Hepatocyte (in vitro differentiated cells): ENCODE data around the gene CYP27C1.

Source experiments
- CTCF ChIP-seq: fragments of 200-600 bp; sonication (generic); IDR thresholded peaks from 2 replicates; pipeline ENCODE4 v1.5.1; 2016; ENCODE audit warnings: antibody characterized with exemption, mild to moderate bottlenecking; ENCODE audit not compliant: poor library complexity
- EZH2phosphoT487 ChIP-seq: fragments of 200-600 bp; sonication (generic); IDR thresholded peaks from one replicate; pipeline ENCODE4 v1.6.1; 2018; ENCODE audit warnings: antibody characterized with exemption, mild to moderate bottlenecking, low read depth, moderate library complexity; ENCODE audit not compliant: unreplicated experiment, severe bottlenecking

GRCh38 chr2:127160676-127161075 is 59.4 kb downstream of the CYP27C1 start:
- TF ChIP-seq CTCF = no peak
- no peak for TF ChIP-seq EZH2phosphoT487
